Peyer's patch (tissue), 4 donors: ENCODE results near the gene PGS1. TPM values are rescaled to one million over a fixed set of nuclear protein-coding genes. Genes with fewer than 3 reads are reported as not detected.
A peak's percentile ranks its signal among the peaks of the same experiment; 100 is the strongest.

Source experiments
- DNase-seq, 3 donors: peaks; one replicate each; pipeline ENCODE4 v3.0.0-alpha.2; 2017 to 2019
- H3K27ac ChIP-seq, 4 donors: fragments of 200-600 bp; sonication (generic); one replicate each; pipeline ENCODE4 v1.5.1; 2016 to 2019
- H3K27me3 ChIP-seq, 2 donors: fragments of 200-600 bp; sonication (generic); one replicate each; pipeline ENCODE4 v1.5.1; 2019
- H3K36me3 ChIP-seq, 3 donors: fragments of 200-600 bp; sonication (generic); one replicate each; pipeline ENCODE4 v1.5.1; 2016 to 2019
- H3K4me1 ChIP-seq, 4 donors: fragments of 200-600 bp; sonication (generic); one replicate each; pipeline ENCODE4 v1.5.1; 2016 to 2019
- H3K4me3 ChIP-seq, 4 donors: fragments of 200-600 bp; sonication (generic); 1 replicate in 3 of 4; 2 replicates in 1 of 4; pipeline ENCODE4 v1.5.1; 2016 to 2019; ENCODE audit warnings: mild to moderate bottlenecking in 1 of 4
- H3K9me3 ChIP-seq, 4 donors: fragments of 200-600 bp; sonication (generic); one replicate each; pipeline ENCODE4 v1.5.1; 2016 to 2019; ENCODE audit warnings: mild to moderate bottlenecking in 1 of 4
- CTCF ChIP-seq, 6 experiments: fragments of 450-650 bp in 4 of 6; fragments of 200-600 bp in 2 of 6; sonication (generic) in 1 of 6; IDR thresholded peaks; one replicate each; pipeline ENCODE4 v1.5.1; 2017 to 2019; ENCODE audit warnings: antibody characterized with exemption in 6 of 6, mild to moderate bottlenecking in 3 of 6, moderate library complexity in 1 of 6
- POLR2A ChIP-seq, 2 donors: fragments of 450-650 bp; IDR thresholded peaks; one replicate each; pipeline ENCODE4 v1.5.1; 2017; ENCODE audit warnings: antibody characterized with exemption in 2 of 2, mild to moderate bottlenecking in 2 of 2, moderate library complexity in 2 of 2
- total RNA-seq, 4 donors: library from RNA; depleted of rRNA; stranded (reverse); fragments of >200 nt; gene quantifications; one replicate each; pipeline ENCODE4 v1.1.0, GENCODE V29; 2016

The PGS1 gene
- total RNA-seq, 4 donors from 2014 or later, result 32.4 to 149 (median 116) TPM

GRCh38 chr17:78357177-78357586 is 21.3 kb upstream of the PGS1 start:
- TF ChIP-seq POLR2A (IDR thresholded peaks at IDR 0.05), result no peak
- TF ChIP-seq CTCF (IDR thresholded peaks at IDR 0.05), result no peak
- Histone ChIP-seq H3K4me1 (peaks cover 3 to 48% (median 34%) of the 10 kb centered on the region in 4 donors), H3K27ac (peak overlapping the region; percentile 55 to 91 (median 89)), H3K4me3 (peak overlapping the region in 3 of 4 donors; percentile 16 to 79 (median 76)), H3K27me3 (no peaks in the 10 kb centered on the region), H3K36me3 (peaks cover 0 to 5% (median 0%) of the 10 kb centered on the region in 3 donors), H3K9me3 (no peaks in the 10 kb centered on the region)
- DNase-seq, result no peak

GRCh38 chr17:78357672-78358537 is 20.5 kb upstream of the PGS1 start:
- peaks cover 3 to 42% (median 28%) of the 10 kb centered on the region in 4 donors for H3K4me1 ChIP-seq
- no peaks in the 10 kb centered on the region for H3K27me3 ChIP-seq
- peak overlapping the region; percentile 71 to 81 (median 78) for H3K4me3 ChIP-seq
- no peaks in the 10 kb centered on the region for H3K9me3 ChIP-seq
- peak overlapping the region; percentile 89 to 94 (median 90) for H3K27ac ChIP-seq
- no peak for DNase-seq
- TF ChIP-seq CTCF (IDR thresholded peaks at IDR 0.05) (no peak), POLR2A (IDR thresholded peaks at IDR 0.05) (no peak)
- H3K36me3 ChIP-seq, result peaks cover 0 to 5% (median 0%) of the 10 kb centered on the region in 3 donors

GRCh38 chr17:78358538-78359320 is 19.7 kb upstream of the PGS1 start:
- H3K9me3 ChIP-seq, result no peaks in the 10 kb centered on the region
- peaks cover 0 to 36% (median 22%) of the 10 kb centered on the region in 4 donors for H3K4me1 ChIP-seq
- TF ChIP-seq CTCF (IDR thresholded peaks at IDR 0.05) (no peak), POLR2A (IDR thresholded peaks at IDR 0.05) (no peak)
- no peaks in the 10 kb centered on the region for H3K27me3 ChIP-seq
- DNase-seq, result peak in 2 of 3 donors; percentile 36 to 63
- H3K4me3 ChIP-seq, result peak overlapping the region; percentile 71 to 81 (median 78)
- H3K36me3 ChIP-seq, result peaks cover 0 to 5% (median 0%) of the 10 kb centered on the region in 3 donors
- peak overlapping the region; percentile 89 to 94 (median 90) for H3K27ac ChIP-seq

- H3K4me3 ChIP-seq, result peak overlapping the region; percentile 71 to 81 (median 78)
- TF ChIP-seq CTCF (IDR thresholded peaks at IDR 0.05) (no peak), POLR2A (IDR thresholded peaks at IDR 0.05) (no peak)
- peaks cover 0 to 36% (median 22%) of the 10 kb centered on the region in 4 donors for H3K4me1 ChIP-seq
- H3K27me3 ChIP-seq, result no peaks in the 10 kb centered on the region
- peak in 1 of 3 donors; percentile 61 for DNase-seq
- H3K9me3 ChIP-seq, result no peaks in the 10 kb centered on the region
- H3K27ac ChIP-seq, result peak overlapping the region; percentile 89 to 94 (median 90)
- peaks cover 0 to 5% (median 0%) of the 10 kb centered on the region in 3 donors for H3K36me3 ChIP-seq
These were observed 19.0 kb upstream of the PGS1 start for GRCh38 chr17:78359321-78359996.

GRCh38 chr17:78359997-78360370 is 18.5 kb upstream of the PGS1 start, which contains the start of gene SOCS3:
SOCS3 (minus strand) TSS chr17:78360077; CDS start chr17:78359095, 982 bp downstream.
- H3K27ac ChIP-seq, result peak within 1 kb of the TSS; percentile 89 to 94 (median 90)
- H3K9me3 ChIP-seq, result no peaks in the 10 kb centered on the region
- peaks cover 0 to 36% (median 23%) of the 10 kb centered on the region in 4 donors for H3K4me1 ChIP-seq
- H3K4me3 ChIP-seq, result peak within 1 kb of the TSS; percentile 71 to 81 (median 78)
- no peaks in the 10 kb centered on the region for H3K27me3 ChIP-seq
- DNase-seq, result peak; percentile 87 to 96 (median 94)
- TF ChIP-seq CTCF (IDR thresholded peaks at IDR 0.05) (peak in 1 of 6 experiments; percentile 9), POLR2A (IDR thresholded peaks at IDR 0.05) (peak; percentile 85 to 93)
- H3K36me3 ChIP-seq, result peaks cover 0 to 5% (median 0%) of the 10 kb centered on the region in 3 donors
